COR-L47 (cell line): ENCODE data around the gene ZDHHC5.
A peak's percentile ranks its signal among the peaks of the same experiment; 100 is the strongest.

ENCODE experiments used
- DNase-seq: peaks from one replicate; lab custom pipeline; 2025; lab: John Stamatoyannopoulos, UW

Gene ZDHHC5

GRCh38 chr11:57729479-57729878 lies 61.6 kb downstream of the ZDHHC5 start:
- DNase-seq = no peak

- no peak for DNase-seq
These were observed 64.7 kb downstream of the ZDHHC5 start for GRCh38 chr11:57732661-57733060.

GRCh38 chr11:57735619-57736298 lies 67.8 kb downstream of the ZDHHC5 start:
- no peak for DNase-seq

GRCh38 chr11:57741132-57742086 lies 73.5 kb downstream of the ZDHHC5 start, which contains the start of gene SELENOH:
TSS of gene SELENOH (plus strand) at chr11:57741491. CDS start at chr11:57741596, 105 bp downstream.
- DNase-seq = peak; percentile 96

GRCh38 chr11:57742087-57742452 lies 74.2 kb downstream of the ZDHHC5 start:
- no peak for DNase-seq

DNA sequence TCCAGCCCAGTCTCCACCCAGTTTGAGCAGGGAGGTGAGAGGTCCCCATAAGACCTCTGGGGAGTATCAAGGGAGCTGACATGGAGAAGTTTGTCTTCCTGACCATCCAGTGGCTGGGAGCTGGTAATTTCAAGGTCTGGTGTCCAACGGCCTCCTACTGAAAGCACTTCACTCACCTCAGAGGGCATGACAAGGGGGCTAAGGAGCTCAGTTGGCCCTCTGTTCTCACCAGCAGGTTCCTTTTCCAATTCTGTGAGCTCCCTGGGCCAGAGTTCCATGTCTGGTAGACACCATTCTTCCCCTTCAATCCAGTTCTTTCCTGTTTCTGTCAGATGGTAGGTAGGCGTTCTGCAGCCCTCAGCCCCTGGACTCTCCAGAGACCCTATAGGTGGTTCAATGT lies 76.4 kb downstream of the ZDHHC5 start:
- no peak for DNase-seq

DNA sequence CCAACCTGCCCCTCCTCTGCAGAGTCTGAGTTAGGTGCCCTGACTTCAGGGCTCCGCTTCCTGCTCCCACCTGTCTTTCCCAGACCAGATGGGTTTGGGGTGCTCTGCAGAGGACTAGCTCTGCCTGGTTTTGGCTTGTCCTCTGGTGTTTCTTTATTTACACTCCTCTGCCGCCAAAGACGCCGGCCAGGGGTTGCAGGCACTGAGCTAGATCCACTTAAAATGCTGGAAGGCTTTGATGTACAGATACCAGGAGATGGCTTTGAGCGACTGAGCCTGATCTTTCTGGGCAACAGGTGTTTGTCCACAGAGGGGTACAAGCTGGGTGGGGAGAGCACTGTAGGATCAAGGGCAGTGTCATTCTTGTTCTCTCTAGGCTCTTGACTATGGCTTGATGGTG lies 77.3 kb downstream of the ZDHHC5 start:
- DNase-seq = no peak

- DNase-seq = no peak
These were observed 79.0 kb downstream of the ZDHHC5 start for GRCh38 chr11:57746920-57747319.
